ENCODE measurements around the gene BLID. TPM values are rescaled to one million over a fixed set of nuclear protein-coding genes. Genes with fewer than 3 reads are reported as not detected.
A peak's percentile ranks its signal among the peaks of the same experiment; 100 is the strongest.

BLID gene
- total and polyA plus RNA-seq, 2 of the 4 experiments (the other 2 are of a cell fraction), result 0.24 to 30.8 TPM

DNA sequence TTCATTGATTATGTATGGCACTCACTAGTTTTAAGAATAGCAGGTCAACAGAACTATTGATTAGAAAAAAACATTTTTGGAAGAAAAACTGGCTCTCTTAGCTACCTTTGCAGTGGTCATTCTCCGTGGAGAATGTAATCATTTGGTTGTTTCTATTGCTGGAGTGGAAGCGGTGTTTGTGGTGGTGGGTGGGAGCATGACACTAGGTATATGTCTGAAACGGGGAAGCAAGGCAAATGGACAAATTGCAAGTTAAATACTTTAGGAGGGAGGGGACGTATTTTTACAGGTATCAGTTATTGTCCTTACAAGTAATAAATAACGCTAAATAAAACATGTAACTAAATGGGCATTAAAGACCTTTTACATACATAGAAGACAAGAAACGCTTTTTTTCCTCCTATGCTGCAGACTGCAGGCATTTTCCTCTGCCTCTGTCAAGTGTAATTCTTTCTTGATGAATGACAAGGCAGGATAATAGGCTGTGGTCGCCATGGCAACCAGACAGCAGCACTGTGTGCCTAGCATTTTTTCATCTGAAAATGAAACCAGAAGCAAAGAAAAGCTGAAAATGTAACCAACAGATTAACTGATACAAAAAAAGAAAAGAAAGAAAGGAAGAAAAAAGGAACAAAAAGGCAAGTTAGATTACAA, 46.2 kb downstream of the BLID start (continued):
- no peak for TF ChIP-seq RFX5 (IDR thresholded peaks at IDR 0.05; ENCODE audit: low read depth, low read length)

DNA sequence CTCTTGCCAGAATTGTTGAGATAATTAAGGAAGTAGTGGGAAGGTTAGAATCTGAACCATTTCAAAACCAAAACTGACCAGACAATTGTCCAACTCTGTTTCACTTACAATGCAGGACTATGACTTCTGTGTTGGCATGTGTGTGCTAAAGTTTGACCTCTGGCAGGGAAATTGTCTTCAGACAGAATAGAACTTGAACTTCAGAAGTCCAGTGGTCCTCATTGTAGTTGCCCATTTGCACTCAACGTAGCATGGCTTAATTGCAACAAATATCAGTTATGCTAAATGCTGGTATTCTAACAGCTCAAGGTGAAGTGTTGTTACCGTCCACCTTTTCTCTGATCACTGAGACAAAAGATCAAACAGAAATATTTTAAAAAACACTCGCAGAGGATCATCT, 47.2 kb downstream of the BLID start:
- H3K4me2 ChIP-seq (ENCODE audit: low read depth, low read length), result peak overlapping the region; percentile 72; the same call in 1 of the 2 replicates
- TF ChIP-seq NFE2L2 (IDR thresholded peaks at IDR 0.05; ENCODE audit: low read depth, low read length), result no peak
- TF ChIP-seq, protein P1, sequence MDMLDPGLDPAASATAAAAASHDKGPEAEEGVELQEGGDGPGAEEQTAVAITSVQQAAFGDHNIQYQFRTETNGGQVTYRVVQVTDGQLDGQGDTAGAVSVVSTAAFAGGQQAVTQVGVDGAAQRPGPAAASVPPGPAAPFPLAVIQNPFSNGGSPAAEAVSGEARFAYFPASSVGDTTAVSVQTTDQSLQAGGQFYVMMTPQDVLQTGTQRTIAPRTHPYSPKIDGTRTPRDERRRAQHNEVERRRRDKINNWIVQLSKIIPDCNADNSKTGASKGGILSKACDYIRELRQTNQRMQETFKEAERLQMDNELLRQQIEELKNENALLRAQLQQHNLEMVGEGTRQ (IDR thresholded peaks at IDR 0.05; ENCODE audit: low read depth, low read length), result no peak
- TF ChIP-seq BHLHE40 (IDR thresholded peaks at IDR 0.05; ENCODE audit: low read depth, low read length), result no peak
- TF ChIP-seq CEBPB (IDR thresholded peaks at IDR 0.05; ENCODE audit: low read depth, low read length), result no peak
- no peak for TF ChIP-seq RFX5 (IDR thresholded peaks at IDR 0.05; ENCODE audit: low read depth, low read length)
- TF ChIP-seq ELK1 (IDR thresholded peaks at IDR 0.05; ENCODE audit: borderline replicate concordance, low read depth, low read length), result no peak
- no peak for TF ChIP-seq SMC3 (IDR thresholded peaks at IDR 0.05; ENCODE audit: low read depth, low read length)
- H2BK120ac ChIP-seq (ENCODE audit: low read depth, low read length), result peak overlapping the region; percentile 16; the same call in 1 of the 2 replicates
- H2BK20ac ChIP-seq (ENCODE audit: low read depth, low read length), result peak overlapping the region; percentile 44
- no CpG with 5 or more reads among the region's 3 CpGs for WGBS, 2 experiments (ENCODE audit: extremely low coverage in 2 of 2, insufficient read length in 1 of 2)
- H2AK5ac ChIP-seq (ENCODE audit: low read depth, low read length), result peak overlapping the region; percentile 14; the same call in 1 of the 2 replicates
- POLR2A ChIA-PET (ENCODE audit: unreplicated experiment), result no interaction called here
- BruUV-seq (replicated peaks), result no TSS peak
- in situ Hi-C loops (cut with MboI; ENCODE audit: low sequenced_read_pairs), result no loop called here
- no peak overlapping the region for H2AK9ac ChIP-seq (replicated peaks; ENCODE audit: low read depth, low read length, poor library complexity)
- peak overlapping the region; percentile 50; the same call in 1 of the 2 replicates for H3K23ac ChIP-seq (ENCODE audit: low read depth, low read length)
- peak overlapping the region; percentile 21 for H3K4ac ChIP-seq (ENCODE audit: low read depth, low read length)
- dilution Hi-C loops (cut with HindIII; ENCODE audit: low sequenced_read_pairs, unreplicated experiment), result no loop called here
- H3K9ac ChIP-seq (ENCODE audit: low read depth, low read length), result no peak overlapping the region; the same call in 1 of the 2 replicates
- peak overlapping the region; percentile 25 to 56; a peak in 3 of 4 replicates for H4K8ac ChIP-seq (ENCODE audit: low read depth in 2 of 2, low read length in 2 of 2)
- peak overlapping the region; percentile 26; the same call in 1 of the 2 replicates for H4K5ac ChIP-seq (ENCODE audit: low read depth, low read length)
- no peak overlapping the region for H3K56ac ChIP-seq (ENCODE audit: extremely low read depth, insufficient read depth, low read length)
- no peak overlapping the region for H3K4me3 ChIP-seq (ENCODE audit: insufficient read depth, low read depth, low read length)
- peak overlapping the region; percentile 79 for H2BK5ac ChIP-seq (ENCODE audit: low read depth, low read length, poor library complexity, severe bottlenecking)
- no peak overlapping the region for H2AFZ ChIP-seq (replicated peaks; ENCODE audit: low read length, poor library complexity)
- CTCF ChIA-PET, result no interaction called here
- H4K91ac ChIP-seq (ENCODE audit: insufficient read depth, low read depth, low read length), result peak overlapping the region; percentile 41
- intact Hi-C loops (cut with micrococcal nuclease), result no loop called here
- DNase-seq (no peak), ATAC-seq (ENCODE audit: low read depth) (no peak)
- H3K36me3 ChIP-seq (ENCODE audit: control insufficient read depth, insufficient read depth, low read length), result peaks cover 11% of the 10 kb centered on the region
- peak overlapping the region; percentile 82; the same call in 1 of the 2 replicates for H3K18ac ChIP-seq (ENCODE audit: low read depth, low read length)
- H3K27ac ChIP-seq (ENCODE audit: insufficient read depth, low read length), result peak overlapping the region; percentile 52; the same call in 1 of the 2 replicates
- H2BK15ac ChIP-seq (ENCODE audit: low read depth, low read length), result 0 out of 3 replicates have a peak overlapping the region, but pooled peaks have one; percentile 13
- H3K9me3 ChIP-seq (ENCODE audit: control insufficient read depth, insufficient read depth, low read length), result peaks cover 3% of the 10 kb centered on the region; the same call in 1 of the 2 replicates
- peaks cover 16% of the 10 kb centered on the region for H3K4me1 ChIP-seq (ENCODE audit: control insufficient read depth, insufficient read depth, low read length)
- H3K14ac ChIP-seq (replicated peaks; ENCODE audit: low read depth, low read length), result peak overlapping the region; percentile 53
- peaks cover 9% of the 10 kb centered on the region; the same call in 1 of the 2 replicates for H3K9me1 ChIP-seq (ENCODE audit: insufficient read depth, low read length)
- H4K20me1 ChIP-seq (ENCODE audit: insufficient read depth, low read length), result no peaks in the 10 kb centered on the region
- H3K79me1 ChIP-seq (ENCODE audit: low read depth in 1 of 2, low read length in 2 of 2), result peaks cover 8 to 47% of the 10 kb centered on the region in 2 experiments
- H3K27me3 ChIP-seq (ENCODE audit: control insufficient read depth, insufficient read depth, low read length), result no peaks in the 10 kb centered on the region
